Cerebellar nuclear complex (tissue), 1 donor: ENCODE measurements around the gene INPP5E.
A peak's percentile ranks its signal among the peaks of the same experiment; 100 is the strongest.

Experiments
- DNase-seq, 2 experiments: peaks; one replicate each; lab custom pipeline; 2025; lab: John Stamatoyannopoulos, UW

The INPP5E gene

DNA sequence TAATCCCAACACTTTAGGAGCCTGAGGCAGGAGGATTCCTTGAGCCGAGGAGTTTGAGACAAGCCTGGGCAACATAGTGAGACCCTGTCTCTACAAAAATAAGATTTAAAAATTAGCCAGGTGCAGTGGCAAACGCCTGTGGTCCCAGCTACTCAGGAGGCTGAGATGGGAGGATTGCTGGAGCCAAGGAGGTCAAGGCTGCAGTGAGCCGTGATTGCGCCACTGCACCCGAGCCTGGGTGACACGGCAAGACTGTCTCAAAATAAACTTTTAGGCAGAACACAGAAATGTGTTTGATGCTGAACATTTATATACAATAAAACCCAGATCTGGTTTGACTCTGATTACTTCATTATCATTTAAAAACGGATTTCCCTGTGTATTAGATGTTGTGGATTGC, 34.2 kb downstream of the INPP5E start:
- DNase-seq: no peak

DNA sequence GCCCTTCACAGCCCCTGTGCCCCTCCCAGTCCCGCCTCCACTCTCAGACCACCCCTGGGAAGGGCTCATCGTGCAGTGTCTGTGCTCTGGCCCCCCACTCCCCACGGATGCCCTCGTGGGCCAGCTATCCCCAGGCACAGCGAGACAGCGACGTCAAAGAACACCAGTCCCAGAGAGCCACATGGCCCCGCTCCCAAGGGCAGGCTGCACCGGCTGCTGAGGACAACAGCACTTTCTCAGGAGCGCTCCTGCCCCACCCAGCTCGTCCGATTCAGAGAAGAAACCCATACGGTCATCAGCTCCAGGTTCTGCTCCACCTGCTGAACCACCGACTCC, 34.9 kb downstream of the INPP5E start:
- DNase-seq: no peak

DNA sequence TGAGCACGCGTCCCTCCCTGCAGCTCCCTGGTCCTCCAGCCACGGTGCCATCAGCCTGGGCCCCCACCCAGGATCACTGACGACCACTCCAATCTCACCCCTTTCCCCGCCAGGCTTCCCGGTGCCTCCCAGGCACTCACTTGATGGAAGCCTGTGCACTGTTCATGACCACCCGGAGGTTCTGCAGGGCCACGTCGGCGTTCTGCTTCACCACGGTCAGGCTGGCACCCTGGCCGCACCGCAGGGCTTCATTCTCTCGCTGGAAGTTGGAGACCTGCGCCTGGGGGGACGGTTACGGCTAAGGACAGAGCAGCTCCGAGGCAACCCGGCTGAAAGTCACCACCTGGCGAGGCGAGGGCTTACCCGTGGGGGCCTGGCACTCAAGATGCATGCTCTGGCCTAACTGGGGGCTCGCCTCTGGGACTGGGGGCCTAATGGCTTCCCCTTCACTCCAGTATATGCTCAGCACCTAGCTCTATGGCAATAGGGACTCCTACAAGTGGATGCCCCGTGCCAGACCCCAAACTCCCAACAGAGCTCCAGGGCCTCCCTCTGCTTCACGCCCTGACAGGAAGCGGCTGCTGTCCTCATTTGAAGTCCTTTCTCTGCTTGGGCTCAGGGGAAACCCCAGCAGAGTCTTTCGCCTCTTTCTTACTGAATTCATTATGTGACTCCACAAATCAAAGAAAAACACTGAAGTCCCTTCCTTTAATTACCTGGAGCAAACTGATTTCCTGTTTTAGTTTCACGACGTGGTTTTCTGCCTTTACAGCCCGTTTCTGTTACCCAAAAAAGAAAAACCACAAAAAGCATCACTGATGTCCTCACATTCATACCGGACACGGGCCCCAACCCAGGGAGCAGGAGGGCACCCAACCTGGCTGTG, 35.5 kb downstream of the INPP5E start:
- no peak for DNase-seq

DNA sequence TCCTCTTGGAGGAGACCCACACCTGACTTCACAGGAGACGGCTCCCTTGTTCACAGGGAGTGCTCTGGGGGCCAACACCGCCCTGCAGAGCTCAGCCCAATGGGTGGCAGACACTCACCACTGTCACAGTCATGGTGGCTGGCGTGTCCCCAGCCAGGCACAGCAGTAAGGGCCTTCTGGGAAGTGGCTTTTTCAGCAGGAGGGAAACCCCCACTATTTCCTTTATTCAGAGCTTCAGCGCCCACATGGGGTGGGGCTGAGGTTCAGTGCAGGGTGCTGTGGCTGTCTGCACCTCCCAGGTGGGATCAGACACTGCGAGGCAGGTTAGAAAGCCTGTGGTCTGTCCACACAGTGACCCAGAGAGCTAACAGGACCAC, 36.1 kb downstream of the INPP5E start:
- no peak for DNase-seq

DNA sequence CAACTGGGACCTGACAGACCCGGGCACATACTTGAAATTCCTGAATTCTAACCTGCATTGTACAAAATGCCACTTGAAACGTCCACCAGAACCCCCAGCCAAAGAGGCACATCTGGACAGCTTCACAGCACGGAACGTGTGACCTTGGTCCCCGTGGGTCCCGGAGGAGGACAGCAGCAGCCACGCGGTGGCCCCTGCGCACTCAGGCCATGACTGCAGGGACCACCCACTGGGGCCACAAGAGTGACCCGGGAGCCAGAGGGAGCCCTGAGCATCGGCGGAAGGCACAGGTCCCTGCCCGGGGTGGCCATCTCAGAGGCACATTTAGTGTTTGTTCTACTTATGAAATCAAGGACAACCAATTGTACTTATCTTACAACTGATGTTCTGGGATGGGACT, 37.6 kb downstream of the INPP5E start:
- no peak for DNase-seq

DNA sequence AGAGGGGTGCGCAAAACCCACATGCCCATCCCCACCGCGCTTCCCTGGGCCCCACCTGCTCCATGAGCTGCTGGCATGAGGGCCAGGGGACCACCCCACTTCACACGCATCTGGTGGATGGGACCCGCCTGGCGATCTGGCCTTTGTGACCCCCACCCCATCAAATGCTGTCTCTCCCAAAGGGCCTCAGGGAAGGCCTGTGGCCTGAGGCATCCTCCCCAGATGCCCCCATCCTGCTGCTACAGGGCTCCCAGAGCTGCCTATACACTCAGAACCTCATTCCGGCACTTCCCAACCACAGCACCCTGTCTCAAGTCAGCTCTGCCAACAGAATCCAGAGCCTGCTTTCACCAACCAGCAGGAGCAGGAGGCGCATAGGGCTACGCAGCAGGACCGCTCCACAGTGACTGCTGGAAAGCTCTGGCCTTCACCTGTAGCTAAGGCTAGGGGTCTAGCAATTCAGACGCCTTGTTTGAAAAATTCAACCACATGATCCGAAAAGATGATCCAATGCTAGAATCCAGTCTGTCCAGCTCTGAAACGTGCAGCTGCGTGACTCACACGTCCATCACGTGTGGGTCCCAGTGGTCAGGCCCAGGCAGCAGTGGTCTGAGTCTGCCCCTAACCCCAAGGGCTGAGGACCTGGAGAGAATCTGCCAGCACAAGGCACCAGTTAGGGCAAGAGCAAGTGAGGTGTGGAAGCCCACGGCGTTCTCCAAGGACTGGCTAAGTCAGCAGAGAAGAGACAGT, 38.3 kb downstream of the INPP5E start:
- no peak for DNase-seq

DNA sequence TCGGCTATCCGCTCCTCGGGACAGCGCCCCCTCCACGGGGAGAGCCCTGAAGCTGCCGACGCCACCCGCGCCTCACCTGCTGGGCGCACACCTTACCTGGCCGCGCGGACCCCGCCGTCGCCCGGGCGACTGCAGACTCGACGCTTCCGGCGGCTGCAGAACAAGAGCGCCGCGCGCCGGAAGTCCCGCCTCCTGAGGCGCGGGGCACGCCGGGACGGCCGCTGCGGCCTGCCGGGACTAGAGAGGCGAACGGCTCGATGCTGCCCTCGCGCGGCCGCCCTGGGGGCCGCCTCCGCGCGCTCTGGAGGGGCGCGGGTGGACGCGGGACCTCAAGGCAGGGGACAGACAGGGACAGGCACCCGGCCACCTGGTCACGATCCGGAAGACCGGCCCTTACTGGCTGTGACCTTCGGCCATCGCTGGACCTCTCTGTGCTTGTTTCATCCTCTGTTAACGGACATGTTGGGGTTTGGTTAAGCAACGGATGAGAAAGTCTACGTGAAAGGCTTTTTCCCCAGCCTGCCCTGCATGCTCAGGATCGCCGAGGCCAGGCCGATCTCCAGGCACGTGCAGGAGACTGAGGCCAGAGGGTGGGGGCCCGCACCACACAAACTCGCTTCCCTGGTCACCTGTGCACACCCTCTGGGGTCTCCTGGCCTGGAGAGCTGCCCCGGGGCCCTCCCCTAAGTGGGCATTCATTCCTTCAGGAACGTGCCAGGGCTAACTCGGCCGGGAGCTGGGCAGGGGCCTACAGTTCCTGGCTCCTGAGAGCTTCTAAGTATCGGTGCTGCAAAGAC, 39.4 kb downstream of the INPP5E start, which contains the start of gene SNAPC4:
TSS of gene SNAPC4 (minus strand) at position 133 of the 797 bp plus-strand sequence. CDS start 1,742 bp downstream, outside the sequence.
- peak in 1 of 2 experiments; percentile 8 for DNase-seq

DNA sequence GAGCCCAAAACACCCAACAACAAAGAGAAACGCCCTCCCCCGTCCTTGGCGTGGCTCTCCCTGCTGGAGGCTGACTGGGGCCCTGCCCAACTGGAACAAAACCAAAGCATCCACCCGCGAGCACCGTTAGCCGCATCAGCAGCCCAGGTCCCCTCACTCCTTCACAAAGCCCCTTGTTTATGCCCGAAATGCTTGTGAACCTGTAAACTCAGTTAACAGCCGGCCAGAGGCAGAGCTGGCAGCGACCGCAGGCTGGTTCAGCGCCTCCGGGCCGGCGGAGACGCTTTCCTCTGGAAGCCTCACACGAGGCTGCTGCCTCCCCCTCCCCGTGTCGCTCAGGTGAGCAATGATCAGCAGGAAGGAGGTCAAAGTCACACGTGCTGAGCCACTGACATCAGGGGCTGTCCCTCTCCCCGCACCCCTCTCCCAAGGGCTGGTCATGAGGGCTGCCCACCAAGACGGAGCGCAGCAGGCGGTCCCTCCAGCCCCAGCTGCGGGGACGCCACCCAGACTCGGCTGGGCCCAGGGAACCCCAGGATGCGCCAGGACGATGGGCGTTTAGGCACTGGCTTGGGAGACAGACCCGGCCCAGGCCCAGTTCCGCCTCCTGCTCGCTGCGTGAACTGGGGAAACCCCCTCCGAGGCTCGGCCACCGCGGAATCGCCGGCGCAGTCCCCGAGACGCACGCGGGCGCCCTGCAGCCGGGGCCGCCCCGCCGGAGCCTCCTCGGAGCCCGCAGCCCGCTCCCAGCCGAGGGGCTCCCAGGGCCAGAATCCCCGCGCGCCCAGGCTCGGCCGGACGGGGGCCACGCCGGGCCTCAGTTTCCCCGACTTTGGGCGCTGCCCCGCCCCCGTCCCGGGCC, 40.2 kb downstream of the INPP5E start:
- no peak for DNase-seq

DNA sequence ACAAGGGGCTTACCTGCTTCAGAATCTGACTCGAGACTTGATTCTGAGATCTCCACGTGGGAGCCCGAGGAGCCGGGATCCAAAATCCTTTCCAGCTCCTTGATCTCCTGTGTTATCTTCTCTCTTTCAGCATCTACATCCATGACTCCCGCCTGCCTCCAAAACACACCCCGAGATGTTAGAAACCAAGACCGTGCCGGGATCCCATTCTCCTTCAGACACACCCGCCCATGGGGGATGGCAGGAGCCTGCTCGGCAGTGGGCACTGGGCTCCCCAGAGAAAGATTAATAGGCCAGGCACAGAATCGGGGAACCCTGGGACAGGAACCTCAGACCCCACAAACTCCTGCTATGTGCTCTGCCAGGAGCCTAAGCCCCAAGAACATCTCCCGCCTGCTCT, 41.4 kb downstream of the INPP5E start:
- DNase-seq: no peak

DNA sequence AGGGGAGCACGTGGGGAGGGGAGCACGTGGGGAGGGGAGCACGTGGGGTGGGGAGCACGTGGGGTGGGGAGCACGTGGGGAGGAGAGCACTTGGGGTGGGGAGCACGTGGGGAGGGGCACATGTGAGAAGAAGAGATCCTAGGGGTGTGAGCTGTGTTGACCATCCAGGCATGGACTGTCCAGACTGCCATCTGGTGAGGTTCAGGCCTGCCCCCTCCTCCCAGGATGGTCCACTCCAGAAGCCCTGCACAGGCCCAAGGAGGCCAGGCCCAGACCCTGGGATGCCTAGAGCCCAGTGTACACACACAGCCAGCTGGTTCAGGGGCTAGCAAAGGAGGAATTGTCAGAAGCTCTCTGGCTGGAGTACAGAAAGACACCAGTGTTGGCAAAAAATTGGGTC, 42.0 kb downstream of the INPP5E start:
- DNase-seq: no peak

DNA sequence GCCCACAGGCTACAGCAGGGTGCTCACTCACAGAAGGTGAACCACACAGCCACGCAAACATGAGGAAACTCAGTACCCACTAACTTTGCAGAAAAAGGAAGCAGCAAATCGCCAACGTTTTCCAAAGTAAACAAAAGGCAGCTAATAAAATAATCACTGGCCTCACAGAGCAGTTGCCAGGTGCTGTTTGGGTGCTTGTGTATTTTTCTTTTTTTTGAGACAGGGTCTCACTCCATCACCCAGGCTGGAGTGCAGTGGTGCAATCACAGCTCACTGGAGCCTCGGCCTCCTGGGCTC, 43.5 kb downstream of the INPP5E start:
- no peak for DNase-seq

DNA sequence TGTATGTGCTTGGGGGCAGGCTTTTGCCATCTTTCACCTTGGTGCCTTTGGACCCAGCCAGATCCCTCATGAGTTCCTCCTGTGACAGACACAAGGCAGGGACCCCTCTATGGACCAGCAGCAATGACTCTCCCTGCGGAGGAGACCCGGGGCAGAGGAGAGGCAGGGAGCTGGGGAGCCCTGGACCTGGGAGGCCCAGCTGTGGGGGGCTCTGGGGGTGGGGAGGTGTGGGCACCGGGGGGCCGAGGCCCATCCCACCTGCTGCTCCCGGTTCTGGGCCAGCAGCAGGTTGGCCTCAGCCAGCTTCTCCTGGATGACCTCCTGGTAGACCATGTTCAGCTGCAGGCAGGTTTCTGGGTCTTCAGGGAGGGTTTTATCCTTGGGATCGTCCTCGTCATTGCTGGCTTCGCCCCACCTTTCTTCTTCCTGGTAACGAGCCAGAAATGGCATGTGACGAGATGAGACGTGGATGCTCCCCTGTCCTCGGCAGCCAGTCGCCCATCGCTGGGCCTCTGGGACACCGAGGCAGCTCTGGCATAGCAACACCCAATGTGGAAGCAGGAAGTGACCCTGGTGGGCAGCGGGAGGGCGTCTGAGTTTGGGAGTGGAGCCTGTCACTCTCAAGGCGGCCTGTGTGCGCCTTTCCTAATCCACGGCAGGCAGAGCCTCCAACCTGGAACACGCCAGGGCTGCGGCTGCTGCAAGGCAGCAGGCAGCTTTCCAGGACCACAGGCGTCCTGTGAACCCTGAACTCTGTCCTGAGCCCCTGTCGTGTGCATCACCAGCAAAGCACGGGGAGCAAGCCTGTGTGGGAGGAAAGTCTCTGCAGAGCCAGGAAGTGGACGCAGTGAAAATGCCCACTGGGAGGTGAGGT, 44.1 kb downstream of the INPP5E start:
- no peak for DNase-seq

DNA sequence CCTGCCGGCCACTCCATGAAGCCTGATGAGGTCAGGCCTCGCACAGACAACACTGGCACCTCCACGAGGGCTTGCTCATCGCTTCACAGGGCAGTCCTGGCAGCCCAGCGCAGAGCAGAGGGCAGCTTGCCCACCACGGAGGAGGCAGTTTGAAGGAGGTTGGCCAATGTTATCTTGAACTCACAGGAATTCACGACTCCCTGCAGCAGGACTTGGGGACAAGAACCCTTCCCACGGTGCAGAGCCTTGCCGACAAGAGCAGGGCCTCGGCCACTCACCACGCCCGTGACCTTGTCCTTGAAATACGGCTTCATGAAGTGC, 44.7 kb downstream of the INPP5E start:
- DNase-seq: no peak

DNA sequence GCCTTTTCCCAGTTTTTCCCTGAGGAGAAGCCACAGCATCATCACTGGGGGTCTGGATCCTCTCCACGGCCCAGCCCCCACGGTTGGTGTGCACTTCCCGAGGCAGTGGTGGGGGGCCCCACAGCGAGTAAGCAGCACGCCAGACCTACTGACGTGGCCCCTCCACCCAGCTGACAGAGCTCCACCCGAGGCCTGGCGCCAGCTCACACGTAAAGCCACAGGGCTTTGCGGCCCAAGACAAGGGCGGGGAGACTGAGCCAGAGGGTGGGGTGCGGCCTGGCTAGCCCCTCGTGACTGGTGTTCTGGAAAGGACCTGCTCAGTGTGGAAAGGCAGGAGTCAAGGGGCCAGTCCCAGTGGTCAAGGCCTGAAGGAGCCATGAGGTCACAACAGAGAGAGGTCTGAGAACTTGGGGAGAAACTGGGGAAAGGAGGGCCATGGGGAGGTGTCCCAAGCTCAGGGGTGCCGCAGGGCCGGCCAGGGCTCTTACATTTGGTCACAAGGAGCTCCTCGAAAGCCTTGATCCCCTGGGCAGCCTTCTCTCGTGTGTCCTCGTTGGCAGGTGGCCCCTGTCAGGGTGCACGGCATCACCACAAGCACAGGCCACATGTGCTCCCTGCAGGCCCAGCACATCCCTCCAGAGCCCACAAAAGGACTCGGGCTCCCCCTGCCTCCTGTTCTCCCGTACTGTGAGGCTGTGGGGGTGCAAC, 45.2 kb downstream of the INPP5E start:
- DNase-seq: no peak

DNA sequence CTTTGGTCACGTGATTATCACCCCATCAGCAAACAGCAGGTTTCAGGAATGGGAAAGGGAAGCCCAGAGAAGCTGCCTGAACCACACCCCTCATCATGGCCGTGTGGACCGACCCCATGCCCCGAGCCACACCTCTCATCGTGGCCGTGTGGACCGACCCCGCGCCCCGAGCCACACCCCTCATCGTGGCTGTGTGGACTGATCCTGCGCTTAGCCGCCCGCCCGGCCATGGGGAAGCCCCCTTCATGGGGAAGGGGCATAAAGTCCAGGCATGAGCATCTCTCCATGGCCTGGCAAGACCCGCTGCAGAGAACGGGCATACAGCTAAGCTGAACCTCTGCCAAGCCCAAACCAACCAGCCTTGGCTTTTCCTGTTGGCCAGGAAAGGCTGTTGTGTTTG, 46.1 kb downstream of the INPP5E start:
- DNase-seq: no peak

DNA sequence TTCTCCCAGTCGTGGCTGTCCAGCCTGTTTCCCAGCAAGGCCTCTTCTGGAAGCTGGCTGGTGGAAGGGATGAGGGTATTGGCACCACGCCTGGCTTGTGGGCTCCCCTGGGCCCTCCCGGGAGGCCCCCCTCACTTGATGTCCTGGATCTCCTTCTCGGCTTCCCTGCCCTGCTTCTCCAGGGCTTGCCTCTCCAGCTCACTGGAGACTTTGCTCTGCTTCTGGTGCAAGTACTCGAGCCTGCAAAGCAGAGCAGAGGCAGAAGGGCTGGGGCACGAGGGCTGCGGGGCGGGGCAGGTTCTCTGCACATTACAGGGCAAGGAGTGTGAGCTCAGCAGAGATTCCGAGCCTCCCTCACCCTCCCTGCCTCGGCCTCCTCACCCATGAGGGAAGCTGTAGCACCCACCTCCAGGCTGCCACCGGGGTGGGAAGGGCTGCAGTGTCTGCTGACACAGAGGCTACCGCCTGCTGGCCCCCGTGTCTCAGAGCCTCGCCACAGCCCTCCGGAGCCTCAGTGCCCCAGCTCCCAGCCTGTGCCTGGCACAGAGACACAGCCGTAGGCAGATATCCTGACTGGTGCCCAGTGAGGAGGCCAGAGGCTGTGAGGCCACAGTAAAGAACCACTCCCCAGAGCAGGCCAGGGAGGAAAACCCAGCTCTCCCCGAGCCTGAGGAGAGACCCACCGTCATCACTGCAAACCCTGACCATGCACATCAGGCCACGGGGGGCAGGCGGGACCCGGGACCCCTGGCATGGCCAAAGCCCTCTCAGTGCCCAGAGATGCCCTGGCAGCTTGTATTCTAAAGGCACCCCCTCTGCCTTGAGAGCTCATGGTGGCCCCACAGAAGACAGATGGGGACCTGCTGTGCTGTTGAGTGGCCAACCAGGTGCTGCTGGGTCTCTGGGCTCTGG, 46.9 kb downstream of the INPP5E start:
- no peak for DNase-seq

DNA sequence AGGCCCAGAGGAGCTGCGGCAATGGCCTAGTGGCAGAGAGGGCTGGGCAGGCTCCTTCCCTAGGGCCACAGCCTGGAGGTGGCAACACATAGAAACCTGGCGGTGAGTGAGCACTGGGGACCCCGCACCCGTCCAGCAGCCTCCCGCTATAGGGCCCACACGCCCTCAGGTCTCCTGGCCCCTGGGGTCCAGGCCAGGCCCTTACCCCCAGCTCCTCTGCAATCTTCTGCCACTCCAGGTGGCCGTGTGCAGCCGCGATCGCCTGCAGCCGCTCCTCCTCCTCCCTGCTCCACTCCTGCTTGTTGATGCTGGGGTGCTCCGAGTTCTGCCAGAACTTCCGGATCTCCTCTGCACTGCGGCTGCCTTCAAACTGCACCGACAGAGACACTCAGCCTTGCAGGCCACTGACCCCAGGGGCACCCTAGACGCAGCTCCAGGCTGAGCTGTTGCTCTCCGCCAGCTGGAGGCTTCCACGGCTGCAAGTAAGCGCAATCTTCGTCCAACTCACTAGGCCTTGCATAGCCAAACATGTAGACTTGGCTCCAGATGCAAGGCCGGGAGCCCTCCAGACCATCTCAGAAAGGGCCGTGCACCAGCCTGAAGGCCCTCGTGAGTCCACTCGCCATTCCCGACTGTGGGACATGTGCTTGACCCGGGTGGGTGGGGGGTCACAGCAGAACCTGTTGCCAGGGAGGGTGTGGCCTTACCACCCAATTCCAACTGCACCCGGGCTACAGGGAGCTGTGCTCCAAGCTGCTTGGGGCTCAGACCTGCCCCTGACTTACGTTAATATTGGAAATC, 47.7 kb downstream of the INPP5E start:
- DNase-seq: no peak

DNA sequence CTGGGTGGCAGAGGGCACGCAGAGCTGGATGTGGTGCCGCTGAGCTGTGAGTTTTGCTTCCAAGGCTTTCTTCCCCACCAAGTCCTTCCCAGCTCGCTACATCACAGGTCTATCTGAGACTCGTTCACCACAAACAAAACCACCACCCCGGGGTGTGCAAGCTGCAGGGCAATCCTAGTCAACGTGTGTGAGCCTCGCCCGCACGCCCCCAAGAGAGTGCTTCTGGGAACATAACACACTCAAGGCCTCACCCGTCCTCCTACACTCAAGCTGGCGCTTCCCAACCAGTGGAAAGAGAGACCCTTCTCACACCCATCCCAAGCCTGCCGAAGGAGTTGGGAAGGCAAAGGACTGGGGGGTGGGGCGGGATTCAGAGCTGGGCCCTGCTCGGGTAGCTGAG, 50.2 kb downstream of the INPP5E start:
- no peak for DNase-seq
